ENCODE measurements around the gene PAK5. TPM values are rescaled to one million over a fixed set of nuclear protein-coding genes. Genes with fewer than 3 reads are reported as not detected.
A peak's percentile ranks its signal among the peaks of the same experiment; 100 is the strongest.

The PAK5 gene
- polyA plus RNA-seq, 2 of the 4 experiments (the other 2 are of a cell fraction): 0.01 TPM; not detected in 1

GRCh38 chr20:9743871-9744270 lies 95.0 kb downstream of the PAK5 start:
- no peak for TF ChIP-seq POLR2A (IDR thresholded peaks at IDR 0.05; ENCODE audit: low read length)
- TF ChIP-seq NPAS2 (CRISPR knock-in tag; IDR thresholded peaks at IDR 0.05; ENCODE audit: borderline replicate concordance): no peak
- TF ChIP-seq ESRRA (IDR thresholded peaks at IDR 0.05; ENCODE audit: borderline replicate concordance, low read length): no peak
- no peak for TF ChIP-seq MYC (IDR thresholded peaks at IDR 0.05; ENCODE audit: borderline replicate concordance, low read length)
- no peak for TF ChIP-seq HEYL (CRISPR knock-in tag; IDR thresholded peaks at IDR 0.05)
- no peak for TF ChIP-seq TFCP2L1 (CRISPR knock-in tag; IDR thresholded peaks at IDR 0.05)
- no peak for TF ChIP-seq HOXB5 (CRISPR knock-in tag; IDR thresholded peaks at IDR 0.05)
- no peak overlapping the region for H3K4me3 ChIP-seq
- ChIA-PET POLR2A (no interaction called here), CTCF (interaction anchor here (1.7 kb wide), 1 partner anchor 36 kb away, joined by 3 read pairs; no protein-coding TSS in a partner anchor)
- H3K9me3 ChIP-seq: 0 out of 3 replicates have a peak, but pooled peaks cover 3% of the 10 kb centered on the region
- no peak overlapping the region for H3K27ac ChIP-seq
- no peaks in the 10 kb centered on the region for H3K4me1 ChIP-seq
- DNase-seq (ENCODE audit: low read depth in 1 of 2, low spot score in 1 of 2): no peak
- ATAC-seq: no peak
- no peak overlapping the region for H3K4me2 ChIP-seq
- no peak for FAIRE-seq

DNA sequence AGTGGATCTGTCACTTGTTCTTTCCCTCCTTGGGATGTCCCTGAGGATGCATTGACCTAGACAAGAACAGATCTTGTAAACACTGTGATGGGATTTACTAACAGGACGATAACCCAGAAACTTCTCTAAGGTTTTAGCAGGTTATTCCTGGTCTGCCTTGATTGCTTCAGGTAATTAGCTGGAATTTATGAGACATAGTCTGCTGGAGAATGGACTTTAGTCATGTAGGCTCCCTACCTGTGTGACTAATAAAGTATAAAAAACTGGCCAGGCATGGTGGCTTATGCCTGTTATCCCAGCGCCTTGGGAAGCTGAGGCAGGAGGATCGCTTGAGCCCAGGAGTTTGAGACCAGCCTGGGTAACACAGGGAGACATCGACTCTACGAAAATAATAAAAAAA lies 96.1 kb downstream of the PAK5 start:
- POLR2A ChIA-PET: interaction anchor here (0.6 kb wide), 1 partner anchor 36 kb away, joined by 5 read pairs; no protein-coding TSS in a partner anchor

DNA sequence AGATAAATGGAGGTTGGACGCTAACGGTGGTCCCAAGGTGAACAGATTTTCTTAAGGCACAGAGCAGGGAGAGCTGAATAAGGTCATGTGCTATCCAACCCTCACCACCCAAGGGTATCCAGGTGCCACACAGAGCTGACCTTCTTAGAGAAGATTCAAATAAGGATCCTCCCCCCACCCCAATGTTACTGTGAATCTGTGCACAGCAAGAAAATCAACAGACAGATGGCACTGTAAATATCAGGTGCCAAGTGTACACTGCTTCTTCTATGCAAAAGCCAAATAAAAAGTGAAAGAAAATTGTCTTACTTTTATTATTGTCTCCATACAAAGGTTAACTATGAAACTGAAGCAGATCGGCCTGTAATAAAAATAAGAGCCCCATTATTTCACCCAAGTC lies 96.9 kb downstream of the PAK5 start:
- CTCF ChIA-PET: no interaction called here
- FAIRE-seq (no peak), DNase-seq (ENCODE audit: low read depth in 1 of 2, low spot score in 1 of 2) (no peak), ATAC-seq (no peak)
- Histone ChIP-seq H3K27ac (no peak overlapping the region), H3K4me1 (no peaks in the 10 kb centered on the region), H3K9me3 (peaks cover 5% of the 10 kb centered on the region; the same call in 1 of the 3 replicates), H3K4me3 (no peak overlapping the region), H3K4me2 (no peak overlapping the region)
- POLR2A ChIA-PET: no interaction called here
- WGBS (ENCODE audit: missing lambda C conversion rate): 0% methylated on average over 3 of the region's 3 CpGs
- TF ChIP-seq, protein P1, sequence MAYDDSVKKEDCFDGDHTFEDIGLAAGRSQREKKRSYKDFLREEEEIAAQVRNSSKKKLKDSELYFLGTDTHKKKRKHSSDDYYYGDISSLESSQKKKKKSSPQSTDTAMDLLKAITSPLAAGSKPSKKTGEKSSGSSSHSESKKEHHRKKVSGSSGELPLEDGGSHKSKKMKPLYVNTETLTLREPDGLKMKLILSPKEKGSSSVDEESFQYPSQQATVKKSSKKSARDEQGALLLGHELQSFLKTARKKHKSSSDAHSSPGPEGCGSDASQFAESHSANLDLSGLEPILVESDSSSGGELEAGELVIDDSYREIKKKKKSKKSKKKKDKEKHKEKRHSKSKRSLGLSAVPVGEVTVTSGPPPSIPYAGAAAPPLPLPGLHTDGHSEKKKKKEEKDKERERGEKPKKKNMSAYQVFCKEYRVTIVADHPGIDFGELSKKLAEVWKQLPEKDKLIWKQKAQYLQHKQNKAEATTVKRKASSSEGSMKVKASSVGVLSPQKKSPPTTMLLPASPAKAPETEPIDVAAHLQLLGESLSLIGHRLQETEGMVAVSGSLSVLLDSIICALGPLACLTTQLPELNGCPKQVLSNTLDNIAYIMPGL (CRISPR knock-in tag; IDR thresholded peaks at IDR 0.05; ENCODE audit: borderline replicate concordance): no peak
- TF ChIP-seq RAD21 (conservative IDR thresholded peaks at IDR 0.05 in 1 of 2, IDR thresholded peaks at IDR 0.05 in 1 of 2): no peak
- no peak for TF ChIP-seq TFCP2L1 (CRISPR knock-in tag; IDR thresholded peaks at IDR 0.05)
- no peak for TF ChIP-seq CHD4 (IDR thresholded peaks at IDR 0.05; ENCODE audit: borderline replicate concordance)
- TF ChIP-seq USF2 (IDR thresholded peaks at IDR 0.05): no peak
- TF ChIP-seq ESRRA (IDR thresholded peaks at IDR 0.05; ENCODE audit: borderline replicate concordance, low read length): no peak
- TF ChIP-seq RNF2 (IDR thresholded peaks at IDR 0.05; ENCODE audit: borderline replicate concordance, low read depth): no peak

More for the DNA sequence above, 96.1 kb downstream of the PAK5 start:
- TF ChIP-seq HOXB13 (CRISPR knock-in tag; IDR thresholded peaks at IDR 0.05; ENCODE audit: low read depth): no peak
- peak; percentile 56 for FAIRE-seq
- CTCF ChIA-PET: no interaction called here
- H3K9me3 ChIP-seq: 0 out of 3 replicates have a peak, but pooled peaks cover 3% of the 10 kb centered on the region
- no peak for DNase-seq (ENCODE audit: low read depth in 1 of 2, low spot score in 1 of 2)
- no peak overlapping the region for H3K4me2 ChIP-seq
- ATAC-seq: no peak
- H3K4me3 ChIP-seq: no peak overlapping the region
- H3K27ac ChIP-seq: no peak overlapping the region
- H3K4me1 ChIP-seq: no peaks in the 10 kb centered on the region
- WGBS (ENCODE audit: missing lambda C conversion rate): 0% methylated on average over 5 of the region's 5 CpGs

- CTCF ChIA-PET: interaction anchor here (1.2 kb wide), 1 partner anchor 243 kb away, joined by 3 read pairs; no protein-coding TSS in a partner anchor
- FAIRE-seq (no peak), ATAC-seq (no peak), DNase-seq (ENCODE audit: low read depth in 1 of 2, low spot score in 1 of 2) (no peak)
- no peak overlapping the region for H3K27ac ChIP-seq
- WGBS (ENCODE audit: missing lambda C conversion rate): 3% methylated on average over 5 of the region's 5 CpGs
- H3K4me2 ChIP-seq: no peak overlapping the region
- POLR2A ChIA-PET: no interaction called here
- no peak overlapping the region for H3K4me3 ChIP-seq
- peaks cover 6% of the 10 kb centered on the region; the same call in 1 of the 3 replicates for H3K9me3 ChIP-seq
- H3K4me1 ChIP-seq: no peaks in the 10 kb centered on the region
- TF ChIP-seq NR3C1 (IDR thresholded peaks at IDR 0.05): no peak
- TF ChIP-seq CTCF (IDR thresholded peaks at IDR 0.05): no peak
- TF ChIP-seq HDAC2 (IDR thresholded peaks at IDR 0.05): no peak
- no peak for TF ChIP-seq RFX5 (IDR thresholded peaks at IDR 0.05)
- TF ChIP-seq JUN (IDR thresholded peaks at IDR 0.05): no peak
- TF ChIP-seq RCOR1 (IDR thresholded peaks at IDR 0.05; ENCODE audit: low read depth, low read length): no peak
- no peak for TF ChIP-seq USF2 (IDR thresholded peaks at IDR 0.05)
- TF ChIP-seq KDM1A (IDR thresholded peaks at IDR 0.05; ENCODE audit: low read depth): no peak
Measured at GRCh38 chr20:9740486-9740885, 98.4 kb downstream of the PAK5 start.
